K562 (cell line): Measurements from ENCODE around the gene S100P. TPM values are rescaled to one million over a fixed set of nuclear protein-coding genes. Genes with fewer than 3 reads are reported as not detected.

ENCODE experiments used
- ATF4 ChIP-seq: fragments of 450-650 bp; formaldehyde crosslinking; IDR thresholded peaks from 2 replicates; pipeline ENCODE4 v1.4.0; 2022; ENCODE audit warnings: mild to moderate bottlenecking, moderate library complexity
- CBFA2T3 ChIP-seq: fragments of 450-650 bp; IDR thresholded peaks from 2 replicates; pipeline ENCODE4 v1.6.1; 2017
- E2F3 ChIP-seq: fragments of 250-450 bp; sonication (Bioruptor Pico); IDR thresholded peaks from 2 replicates; pipeline ENCODE4 v1.4.0; 2020; ENCODE audit warnings: mild to moderate bottlenecking
- ELF1 ChIP-seq: fragments of 200-800 bp; sonication (Bioruptor generic); IDR thresholded peaks from 2 replicates; pipeline ENCODE4 v1.6.1; 2016; ENCODE audit warnings: missing genetic modification characterization, missing compliant biosample characterization
- ETS2 ChIP-seq: IDR thresholded peaks from 2 replicates; pipeline ENCODE4 v1.6.1; 2016; ENCODE audit warnings: borderline replicate concordance, missing genetic modification characterization, mild to moderate bottlenecking, moderate library complexity, missing compliant biosample characterization; ENCODE audit not compliant: poor library complexity, severe bottlenecking
- FOXO4 ChIP-seq: fragments of 450-650 bp; formaldehyde crosslinking; IDR thresholded peaks from 2 replicates; pipeline ENCODE4 v1.4.0; 2020; ENCODE audit warnings: mild to moderate bottlenecking, moderate library complexity
- GATAD2A ChIP-seq: fragments of 450-650 bp; IDR thresholded peaks from 2 replicates; pipeline ENCODE4 v1.6.1; 2017
- HDAC2 ChIP-seq: fragments of 450-650 bp; IDR thresholded peaks from 2 replicates; pipeline ENCODE4 v1.6.1; 2016; ENCODE audit warnings: mild to moderate bottlenecking
- HMGN3 ChIP-seq: IDR thresholded peaks from 2 replicates; pipeline ENCODE4 v1.6.1; 2011; ENCODE audit warnings: borderline replicate concordance, low read depth, mild to moderate bottlenecking, mixed read lengths, low read length; ENCODE audit not compliant: insufficient read length; ENCODE audit errors: extremely low read depth
- MIER1 ChIP-seq: fragments of 450-650 bp; IDR thresholded peaks from 2 replicates; pipeline ENCODE4 v1.6.1; 2016; ENCODE audit warnings: antibody characterized with exemption, mild to moderate bottlenecking, low read depth
- NCOA4 ChIP-seq: fragments of 450-650 bp; IDR thresholded peaks from 2 replicates; pipeline ENCODE4 v1.6.1; 2018; ENCODE audit warnings: mild to moderate bottlenecking; ENCODE audit not compliant: partially characterized antibody
- POLR2AphosphoS5 ChIP-seq: IDR thresholded peaks from 2 replicates; pipeline ENCODE4 v1.6.1; 2011; ENCODE audit warnings: mild to moderate bottlenecking, low read depth, low read length, moderate library complexity; ENCODE audit not compliant: control insufficient read depth, insufficient read depth
- SIN3B ChIP-seq: fragments of 450-650 bp; IDR thresholded peaks from 2 replicates; pipeline ENCODE4 v1.6.1; 2017; ENCODE audit warnings: low read depth, mild to moderate bottlenecking, moderate library complexity
- SMAD1 ChIP-seq: fragments of 150-350 bp; IDR thresholded peaks from 2 replicates; pipeline ENCODE4 v1.6.1; 2014; ENCODE audit warnings: low read length, low read depth; ENCODE audit not compliant: partially characterized antibody
- SMAD2 ChIP-seq: fragments of 150-350 bp; IDR thresholded peaks from 2 replicates; pipeline ENCODE4 v1.6.1; 2014; ENCODE audit warnings: low read depth, mild to moderate bottlenecking, low read length
- SNIP1 ChIP-seq: fragments of 450-650 bp; IDR thresholded peaks from 2 replicates; pipeline ENCODE4 v1.7.1; 2017; ENCODE audit warnings: low read depth, mild to moderate bottlenecking
- SNRNP70 ChIP-seq: fragments of 200-400 bp; formaldehyde crosslinking; optimal IDR thresholded peaks from 2 replicates; pipeline ENCODE3; 2017; ENCODE audit warnings: low read depth, low read length
- SP1 ChIP-seq: sonication (generic); formaldehyde crosslinking; IDR thresholded peaks from 2 replicates; pipeline ENCODE4 v1.8.1; 2022; ENCODE audit warnings: mild to moderate bottlenecking, missing genetic modification reagents
- ZFP36 ChIP-seq: fragments of 150-350 bp; IDR thresholded peaks from 2 replicates; pipeline ENCODE4 v1.6.1; 2018; ENCODE audit warnings: low read length, low read depth; ENCODE audit not compliant: partially characterized antibody
- ZFPM2 ChIP-seq: fragments of 250-450 bp; sonication (Bioruptor Pico); IDR thresholded peaks from 2 replicates; pipeline ENCODE4 v1.5.1; 2022; ENCODE audit warnings: mild to moderate bottlenecking
- ZKSCAN1 ChIP-seq: fragments of 150-350 bp; IDR thresholded peaks from 2 replicates; pipeline ENCODE4 v1.6.1; 2016; ENCODE audit warnings: low read depth, low read length
- ZNF134 ChIP-seq: fragments of 250-450 bp; sonication (Bioruptor Pico); conservative IDR thresholded peaks from 2 replicates; pipeline ENCODE4 v1.4.0; 2020
- ZNF165 ChIP-seq: fragments of 250-450 bp; sonication (Bioruptor Pico); IDR thresholded peaks from 2 replicates; pipeline ENCODE4 v1.4.0; 2020; ENCODE audit warnings: borderline replicate concordance
- ZNF239 ChIP-seq: fragments of 250-450 bp; sonication (Bioruptor Pico); IDR thresholded peaks from 2 replicates; pipeline ENCODE4 v1.4.0; 2020; ENCODE audit warnings: mild to moderate bottlenecking
- ZNF280B ChIP-seq: fragments of 250-450 bp; sonication (Bioruptor Pico); IDR thresholded peaks from 2 replicates; pipeline ENCODE4 v1.5.1; 2021; ENCODE audit warnings: mild to moderate bottlenecking
- ZNF347 ChIP-seq: fragments of 450-650 bp; formaldehyde crosslinking; IDR thresholded peaks from 2 replicates; pipeline ENCODE4 v1.4.0; 2020; ENCODE audit warnings: low read depth, mild to moderate bottlenecking, moderate library complexity
- ZNF780A ChIP-seq: fragments of 250-450 bp; sonication (Bioruptor Pico); IDR thresholded peaks from 2 replicates; pipeline ENCODE4 v1.5.0; 2021; ENCODE audit warnings: mild to moderate bottlenecking
- ZNF830 ChIP-seq: fragments of 250-450 bp; sonication (Bioruptor Pico); IDR thresholded peaks from 2 replicates; pipeline ENCODE4 v1.5.0; 2021; ENCODE audit warnings: mild to moderate bottlenecking
- polyA plus RNA-seq, 8 experiments: library from polyadenylated mRNA; depleted of rRNA in 4 of 8; stranded (reverse) in 5 of 8; unstranded in 3 of 8; fragments of >200 nt; fragmentation: Nextera tagmentation in 2 of 8; fragmentation: Illumina TruSeq in 1 of 8; extraction: Ambion mirVana in 2 of 8; extraction: Trizol in 1 of 8; gene quantifications; 2 replicates each; pipeline versions ENCODE4 v1.2.1 to v1.2.3, GENCODE V29; 2011 to 2014; ENCODE audit warnings: inconsistent platforms in 1 of 8, missing spikeins in 1 of 8
- total RNA-seq, 7 experiments: library from RNA; depleted of rRNA in 6 of 7; stranded (reverse); fragments of >200 nt in 6 of 7; fragmentation: Illumina TruSeq in 2 of 7; extraction: Trizol in 2 of 7; gene quantifications; 2 replicates each; pipeline versions ENCODE4 v1.2.1 to v1.2.3, GENCODE V29; 2011 to 2021; ENCODE audit warnings: low replicate concordance in 1 of 7

Gene S100P
- total and polyA plus RNA-seq, 9 of the 15 experiments (the other 6 are each of a cell fraction or from before 2014, with no cell fraction given), result 4.1 to 23.8 (median 7.5) TPM

GRCh38 chr4:6688879-6689505 is 4.7 kb upstream of the S100P start (continued):
- TF ChIP-seq SMAD1 (no peak), SNIP1 (peak; percentile 62; the same call in 1 of the 2 replicates), ZNF780A (CRISPR knock-in tag) (no peak), SIN3B (no peak), NCOA4 (no peak), ZNF165 (no peak), ZFPM2 (CRISPR knock-in tag) (no peak), HMGN3 (no peak), HDAC2 (no peak), ZFP36 (peak; percentile 8), ELF1 (tag) (no peak), E2F3 (CRISPR knock-in tag) (no peak; the same call in 1 of the 2 replicates), ZNF830 (CRISPR knock-in tag) (no peak), ZNF239 (CRISPR knock-in tag) (no peak), ZNF134 (no peak), FOXO4 (CRISPR knock-in tag) (no peak; the same call in 1 of the 2 replicates), SP1 (CRISPR knock-in tag) (no peak), SMAD2 (no peak), POLR2AphosphoS5 (peak; percentile 27; the same call in 1 of the 2 replicates), ATF4 (CRISPR knock-in tag) (no peak), MIER1 (no peak), ZNF280B (no peak), ETS2 (tag) (no peak), SNRNP70 (no peak), ZKSCAN1 (no peak), ZNF347 (CRISPR knock-in tag) (no peak), GATAD2A (0 out of 2 replicates have a peak, but pooled peaks have one; percentile 18), CBFA2T3 (no peak)
